HG02870 (cell line): ENCODE results near the gene RNF222.
"Not testable (repeated sequence)": the region's sequence is repeated elsewhere in the genome, so short reads cannot be mapped to it uniquely, and the experiment has no call there.

Source experiments
- ATAC-seq: cut with Tn5 transposase; IDR thresholded peaks from one replicate; pipeline ENCODE4 v1.9.1; 2021; ENCODE audit warnings: mild to moderate bottlenecking, moderate library complexity; ENCODE audit not compliant: unreplicated experiment

The RNF222 gene

GRCh38 chr17:8412089-8412488, 14.5 kb upstream of the RNF222 start:
- ATAC-seq, result no peak

GRCh38 chr17:8410883-8411238, 13.2 kb upstream of the RNF222 start:
- no peak for ATAC-seq

- no peak for ATAC-seq
Measured at GRCh38 chr17:8409966-8410882, 12.6 kb upstream of the RNF222 start.

- ATAC-seq, result no peak
Measured at GRCh38 chr17:8408371-8408770, 10.7 kb upstream of the RNF222 start.

- no peak for ATAC-seq
Measured at GRCh38 chr17:8406174-8406573, 8.5 kb upstream of the RNF222 start.

- ATAC-seq, result no peak
Measured at GRCh38 chr17:8405499-8406016, 7.9 kb upstream of the RNF222 start.

- ATAC-seq, result no peak
Measured at GRCh38 chr17:8402921-8403536, 5.4 kb upstream of the RNF222 start.

GRCh38 chr17:8401107-8401506, 3.5 kb upstream of the RNF222 start:
- ATAC-seq, result no peak

GRCh38 chr17:8398980-8399379, 1.4 kb upstream of the RNF222 start:
- ATAC-seq, result no peak

- not testable (repeated sequence) for ATAC-seq
Measured at GRCh38 chr17:8394497-8394896, 3.1 kb downstream of the RNF222 start.

GRCh38 chr17:8393470-8394231, 4.0 kb downstream of the RNF222 start:
- ATAC-seq, result no peak

GRCh38 chr17:8392674-8393469, 4.8 kb downstream of the RNF222 start:
- ATAC-seq, result no peak

GRCh38 chr17:8392274-8392673, 5.4 kb downstream of the RNF222 start:
- ATAC-seq, result no peak

- ATAC-seq, result no peak
Measured at GRCh38 chr17:8391711-8392110, 5.9 kb downstream of the RNF222 start.

- ATAC-seq, result no peak
Measured at GRCh38 chr17:8387914-8388651, 9.5 kb downstream of the RNF222 start.

- no peak for ATAC-seq
Measured at GRCh38 chr17:8386841-8387240, 10.8 kb downstream of the RNF222 start.

- no peak for ATAC-seq
Measured at GRCh38 chr17:8384801-8385378, 12.7 kb downstream of the RNF222 start.

- peak; percentile 76 for ATAC-seq
Measured at GRCh38 chr17:8383143-8383822, 14.3 kb downstream of the RNF222 start, which contains the start of gene RPL26. TSS of gene RPL26 (minus strand) at chr17:8383193. CDS start at chr17:8382310, 883 bp downstream.

- ATAC-seq, result no peak
Measured at GRCh38 chr17:8382880-8383142, 14.8 kb downstream of the RNF222 start.
